A172 (cell line): ENCODE measurements around the gene GFOD1. TPM values are rescaled to one million over a fixed set of nuclear protein-coding genes. Genes with fewer than 3 reads are reported as not detected.
"Not testable (repeated sequence)": the region's sequence is repeated elsewhere in the genome, so short reads cannot be mapped to it uniquely, and the experiment has no call there.

Experiments used
- DNase-seq: peaks from one replicate; pipeline ENCODE4 v3.0.0-alpha.2; 2015; ENCODE audit warnings: low spot score
- total RNA-seq: library from RNA; depleted of rRNA; stranded (reverse); fragments of >200 nt; shearing (Covaris generic); gene quantifications from 2 replicates; pipeline ENCODE4 v1.2.3, GENCODE V29; 2014

Gene GFOD1
- total RNA-seq, 1 experiment from 2014 or later, result 3.3 TPM

DNA sequence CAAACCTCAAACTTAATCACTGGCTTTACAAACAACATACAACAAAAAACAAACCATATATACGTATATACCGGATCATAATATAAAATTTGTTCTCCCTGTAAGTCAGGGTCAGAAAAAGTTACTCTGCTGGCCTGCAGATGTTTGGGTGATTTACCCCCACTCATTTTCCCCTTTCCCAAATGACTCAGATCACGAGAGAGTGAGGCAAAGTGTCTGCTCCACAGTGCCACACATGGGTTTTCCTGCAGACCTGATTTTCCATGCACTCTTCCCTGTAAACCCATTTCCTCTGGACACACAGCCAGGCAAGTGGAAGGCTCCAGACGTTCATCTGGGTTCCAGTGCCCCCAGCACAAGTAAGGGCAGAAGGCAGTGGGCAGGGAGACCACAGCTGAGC is 23.5 kb downstream of the GFOD1 start:
- no peak for DNase-seq

- DNase-seq, result no peak
Measured at GRCh38 chr6:13463328-13463717, 24.1 kb downstream of the GFOD1 start.

DNA sequence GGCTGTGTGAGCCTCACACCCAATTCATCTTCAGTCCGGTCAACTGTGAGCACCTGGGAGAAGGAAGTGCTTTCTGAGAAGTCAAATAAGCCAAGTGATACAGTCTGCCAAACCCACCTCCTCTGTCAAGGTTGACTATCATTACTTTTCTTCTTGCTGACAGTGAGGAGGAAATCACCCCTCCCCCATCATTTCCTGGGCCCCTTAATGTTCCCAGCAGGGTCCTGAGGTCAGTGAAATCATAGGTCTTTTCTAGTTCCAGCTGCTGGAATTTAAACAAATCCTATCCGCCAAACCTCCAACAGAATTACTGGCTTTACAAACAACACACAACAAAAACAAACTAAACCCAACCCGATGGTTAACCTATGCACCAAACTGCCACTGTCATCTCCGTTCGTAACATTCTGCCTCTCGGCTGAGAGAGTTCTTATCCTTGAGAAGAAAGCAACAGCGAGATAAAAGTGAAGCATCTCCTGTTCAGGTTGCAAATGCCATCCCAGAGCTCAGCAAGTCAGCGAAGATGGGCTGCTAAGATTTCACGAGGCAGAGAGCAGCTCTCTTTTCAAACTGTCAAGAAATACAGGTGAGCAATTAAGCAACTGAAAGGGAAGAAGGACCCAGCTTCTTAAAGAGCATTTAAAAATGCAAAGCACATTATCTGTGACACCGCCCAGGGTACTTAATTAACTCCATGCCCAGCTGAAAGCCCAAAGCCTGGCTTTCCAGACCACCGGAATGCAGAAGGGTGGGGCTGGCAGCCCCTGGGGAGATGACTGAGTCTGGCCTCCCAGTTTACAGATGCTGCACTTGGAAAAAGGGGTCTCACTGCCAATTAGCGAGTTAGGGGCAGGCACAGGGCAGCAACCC is 24.7 kb downstream of the GFOD1 start:
- no peak for DNase-seq

- DNase-seq, result no peak
Measured at GRCh38 chr6:13461805-13462204, 25.6 kb downstream of the GFOD1 start.

DNA sequence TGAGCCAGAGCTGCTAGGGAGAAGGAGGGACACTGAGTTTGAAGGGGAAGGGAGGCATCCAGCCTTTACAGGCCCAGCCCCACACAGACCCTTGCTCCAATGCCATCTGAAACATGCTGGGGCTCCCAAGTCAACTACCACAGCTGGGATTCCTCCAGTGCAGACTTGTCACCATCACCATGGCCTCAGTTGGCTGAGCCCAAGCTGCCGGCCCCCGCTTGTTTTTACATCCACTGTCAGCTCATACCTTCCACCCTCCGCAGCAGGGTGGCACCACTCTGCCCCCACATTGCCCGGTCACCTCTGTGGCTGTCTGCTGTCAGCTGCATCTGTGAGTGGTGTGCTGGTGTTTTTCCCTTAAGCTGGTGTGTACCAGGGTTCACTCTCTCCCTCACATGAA is 26.1 kb downstream of the GFOD1 start:
- DNase-seq, result no peak

DNA sequence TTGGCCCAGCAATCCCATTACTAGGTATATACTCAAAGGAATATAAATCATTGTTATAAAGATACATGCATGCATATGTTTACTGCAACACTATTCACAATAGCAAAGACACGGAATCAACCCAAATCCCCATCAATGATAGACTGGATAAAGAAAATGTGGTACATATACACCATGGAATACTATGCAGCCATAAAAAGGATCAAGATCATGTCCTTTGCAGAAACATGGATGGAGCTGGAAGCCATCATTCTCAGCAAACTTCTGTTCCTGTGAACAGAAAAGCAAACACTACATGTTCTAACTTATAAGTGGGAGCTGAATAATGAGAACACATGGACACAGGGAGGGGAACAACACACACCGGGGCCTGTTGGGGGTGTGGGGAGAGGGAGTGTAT is 27.1 kb downstream of the GFOD1 start:
- not testable (repeated sequence) for DNase-seq

DNA sequence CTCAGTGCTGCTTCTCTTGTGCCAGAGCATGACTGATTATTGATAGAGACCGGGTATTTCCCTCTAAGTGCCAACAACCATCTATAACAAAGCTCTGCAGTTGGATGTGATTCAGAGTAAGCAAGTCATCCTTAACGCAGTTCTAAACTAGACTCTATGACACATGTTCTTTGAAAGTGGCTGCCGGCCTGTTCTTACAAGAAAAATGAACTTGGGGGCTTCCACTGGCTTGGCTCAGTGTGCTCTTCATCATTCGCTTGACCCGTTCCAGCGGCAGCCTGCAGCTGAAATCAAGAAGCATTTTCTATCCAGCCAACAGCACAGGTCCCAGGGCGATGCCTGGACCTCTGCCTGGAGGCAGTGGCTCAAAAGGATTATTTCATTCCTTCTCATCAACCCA is 29.8 kb downstream of the GFOD1 start:
- no peak for DNase-seq

DNA sequence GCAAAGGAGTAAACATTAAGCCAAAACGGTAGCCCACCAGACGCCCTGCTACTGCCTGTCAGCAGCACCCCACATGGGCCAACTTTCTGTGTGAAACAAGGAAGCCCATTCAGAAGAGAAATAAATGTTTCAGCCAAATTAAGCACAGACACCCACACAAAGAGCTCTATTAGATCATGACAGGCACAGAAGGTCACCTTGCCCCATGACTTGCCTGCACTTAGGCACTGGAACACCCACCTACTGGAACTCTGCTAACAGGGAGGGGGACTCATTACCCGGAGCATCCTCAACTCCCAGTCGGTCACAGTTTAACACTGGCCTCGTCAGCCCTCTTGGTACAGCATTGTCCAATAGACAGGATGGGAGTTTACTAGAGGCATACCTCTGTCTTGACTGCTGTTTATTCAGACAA is 31.8 kb downstream of the GFOD1 start:
- DNase-seq, result no peak

DNA sequence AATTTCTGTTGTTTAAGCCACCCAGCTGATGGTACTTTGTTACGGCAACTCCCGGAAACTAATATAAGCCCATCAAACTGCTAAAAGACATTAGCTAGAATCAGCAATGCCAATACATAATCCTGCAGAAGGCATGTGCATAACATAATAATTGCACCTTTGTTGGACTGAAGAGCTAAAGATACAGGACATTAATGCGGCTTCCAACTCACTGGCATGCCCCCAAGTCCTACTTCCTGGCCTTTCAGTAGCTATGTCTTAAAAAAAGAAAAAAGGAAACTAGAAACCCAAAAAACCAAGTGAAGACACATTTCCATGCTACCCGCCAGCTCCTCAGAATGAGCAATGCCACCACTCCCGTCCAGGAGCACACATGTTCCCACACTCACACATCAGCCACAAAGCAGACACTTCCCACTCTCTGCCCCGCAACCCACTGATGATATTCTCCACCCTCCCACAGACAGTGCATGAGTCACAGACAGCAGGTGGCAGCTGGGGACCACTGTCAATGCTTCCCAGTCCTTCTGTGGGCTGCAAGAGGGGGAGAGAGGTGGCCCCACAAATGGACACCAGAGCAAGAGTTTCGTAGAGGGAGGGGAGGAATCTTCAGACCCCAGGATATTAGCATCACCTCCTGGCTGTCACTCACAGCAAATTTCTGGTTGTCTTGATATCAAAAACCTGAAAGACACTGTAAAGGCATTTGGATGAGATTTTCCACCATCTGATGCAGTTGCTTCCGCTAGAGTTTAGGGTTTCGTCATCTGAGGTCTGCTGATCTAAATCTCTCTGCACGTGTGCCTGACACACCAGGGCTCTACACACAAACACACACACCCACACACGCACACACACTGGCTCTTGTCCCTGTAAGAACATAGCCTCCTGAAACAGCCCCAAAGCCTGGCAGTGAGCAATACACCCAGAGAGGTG is 32.8 kb downstream of the GFOD1 start:
- peak; percentile 48 for DNase-seq

DNA sequence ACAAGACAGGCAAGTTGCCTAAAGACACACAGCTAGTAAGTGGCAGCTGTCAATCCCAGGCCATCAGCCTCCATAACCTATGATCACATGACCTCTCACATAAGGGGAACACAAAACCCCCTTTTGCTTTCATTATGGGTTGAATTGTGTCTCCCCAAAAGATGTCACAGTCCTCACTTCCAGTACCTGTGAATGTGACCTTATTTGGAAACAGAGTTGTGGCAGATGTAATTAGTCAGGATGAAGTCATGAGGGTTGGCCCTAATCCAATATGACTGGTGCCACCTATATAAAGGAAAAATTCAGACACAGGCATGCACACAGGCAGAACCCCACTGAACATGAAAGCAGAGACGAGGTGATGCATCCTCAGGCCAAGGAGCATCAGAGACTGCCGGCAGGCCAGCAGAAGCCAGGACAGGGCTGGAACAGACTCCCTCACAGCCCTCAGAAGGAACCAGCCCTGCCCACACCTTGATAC is 33.6 kb downstream of the GFOD1 start:
- DNase-seq, result peak; percentile 80

DNA sequence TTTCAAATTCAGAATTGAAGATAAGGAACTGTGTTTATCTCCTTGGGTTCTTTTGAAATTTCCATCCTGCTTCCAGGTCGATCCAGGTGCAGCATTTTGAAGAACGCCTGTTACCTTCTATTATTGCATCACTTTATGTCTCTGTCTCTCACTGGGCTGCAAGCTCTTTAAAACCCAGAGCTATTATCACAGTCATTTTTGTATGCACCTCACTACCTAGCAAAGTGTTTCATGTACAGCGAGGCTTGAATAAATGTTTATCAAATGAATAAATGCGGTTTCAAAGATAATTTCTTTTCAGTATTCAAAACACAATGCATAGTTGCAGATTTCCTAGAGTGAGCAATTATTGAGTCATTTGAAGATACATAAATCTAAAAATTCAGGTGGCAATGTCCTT is 34.2 kb downstream of the GFOD1 start:
- no peak for DNase-seq

DNA sequence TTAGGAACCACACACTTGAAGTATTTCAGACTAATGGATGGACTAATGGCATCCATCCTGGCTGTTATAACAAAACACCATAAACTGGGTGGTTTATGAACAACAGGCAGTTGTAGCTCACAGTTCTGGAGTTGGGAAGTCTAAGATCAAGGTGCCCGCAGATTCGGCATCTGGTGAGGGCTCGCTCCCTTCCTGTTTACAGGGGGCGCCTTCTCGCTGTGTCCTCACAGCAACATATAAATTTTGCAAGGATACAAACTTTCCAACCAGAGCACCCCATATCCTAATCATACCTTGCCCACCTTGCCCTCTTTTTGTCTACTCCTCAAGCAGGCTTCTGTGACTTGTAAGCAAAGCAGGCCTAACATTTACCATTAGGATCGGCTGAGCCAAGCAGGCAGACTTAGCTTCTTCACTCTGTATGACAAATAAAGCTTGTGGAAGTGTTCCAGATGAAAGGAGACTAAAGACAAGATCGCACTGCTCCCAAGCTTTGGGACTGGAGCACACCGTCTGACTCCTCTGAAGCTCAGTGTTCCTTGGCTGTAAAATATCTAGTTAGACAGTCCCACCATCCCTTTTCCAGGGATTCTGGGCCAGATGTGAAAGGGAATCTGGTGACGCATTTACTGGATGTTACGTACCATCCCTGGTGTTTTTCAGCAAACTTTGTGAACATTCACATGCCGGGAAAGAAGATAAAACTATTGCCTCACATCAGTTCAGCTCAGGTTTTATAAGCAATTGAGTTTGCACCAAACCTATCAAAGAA is 34.9 kb downstream of the GFOD1 start:
- DNase-seq, result no peak

GRCh38 chr6:13451181-13451895 is 36.1 kb downstream of the GFOD1 start:
- no peak for DNase-seq

- DNase-seq, result no peak
Measured at GRCh38 chr6:13450628-13451027, 36.8 kb downstream of the GFOD1 start.

- no peak for DNase-seq
Measured at GRCh38 chr6:13447949-13448724, 39.3 kb downstream of the GFOD1 start.

DNA sequence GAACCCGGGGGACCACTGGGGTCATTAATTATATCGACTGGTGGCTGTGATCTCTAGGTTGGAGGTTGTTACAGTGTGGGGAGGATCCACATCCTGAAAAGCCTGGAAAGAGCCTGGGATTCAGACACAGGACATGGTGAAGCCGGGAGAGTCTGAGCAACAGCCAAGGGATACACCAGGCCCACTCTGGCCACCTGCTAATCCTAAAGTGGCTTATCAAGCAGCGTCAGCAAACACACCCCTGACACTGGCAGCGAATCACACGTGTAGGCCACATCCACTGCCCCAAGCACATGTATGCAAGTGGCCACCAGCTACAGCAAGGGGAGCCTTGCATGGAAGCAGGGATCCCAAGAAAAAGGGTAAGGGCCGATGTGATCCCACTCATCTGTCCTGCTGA is 41.0 kb downstream of the GFOD1 start:
- no peak for DNase-seq

DNA sequence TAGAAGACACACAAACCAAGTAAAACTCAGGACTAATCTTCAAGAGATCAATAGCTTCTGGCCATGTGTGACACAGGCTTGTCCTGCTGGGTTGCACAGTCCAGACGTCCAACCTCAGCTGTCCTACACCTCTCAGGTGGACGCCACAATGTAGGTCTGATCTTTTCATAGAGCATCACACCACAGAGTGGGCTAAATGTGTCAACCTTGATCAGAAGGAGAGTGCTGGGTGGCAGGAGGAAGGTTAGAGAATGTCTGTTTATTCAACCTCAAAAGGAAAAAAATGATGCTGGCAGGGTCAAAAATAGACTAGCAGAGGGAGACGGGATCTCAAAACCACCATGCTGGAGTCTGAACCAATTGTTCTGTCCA is 41.7 kb downstream of the GFOD1 start:
- DNase-seq, result no peak

- no peak for DNase-seq
Measured at GRCh38 chr6:13445005-13445743, 42.2 kb downstream of the GFOD1 start.

DNA sequence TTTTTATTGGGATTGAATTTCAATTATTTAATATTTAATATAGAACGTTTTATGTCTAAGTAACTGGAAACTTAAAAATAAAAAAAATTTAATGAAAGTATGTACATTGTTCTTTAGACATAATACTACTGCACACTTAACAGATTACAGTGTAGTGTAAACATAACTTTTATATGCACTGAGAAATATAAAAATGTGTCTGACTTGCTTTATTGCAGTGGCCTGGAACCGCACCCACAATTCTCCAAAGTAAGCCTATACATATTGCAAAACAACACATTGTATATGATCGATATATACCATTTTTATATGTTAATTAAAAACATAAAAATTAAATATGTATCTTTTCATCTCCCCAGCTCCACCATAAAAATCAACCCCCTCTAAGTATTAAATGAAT is 42.8 kb downstream of the GFOD1 start:
- no peak for DNase-seq

GRCh38 chr6:13443978-13444377 is 43.4 kb downstream of the GFOD1 start:
- DNase-seq, result not testable (repeated sequence)
